ENCODE measurements around the gene CARD19.

DNA sequence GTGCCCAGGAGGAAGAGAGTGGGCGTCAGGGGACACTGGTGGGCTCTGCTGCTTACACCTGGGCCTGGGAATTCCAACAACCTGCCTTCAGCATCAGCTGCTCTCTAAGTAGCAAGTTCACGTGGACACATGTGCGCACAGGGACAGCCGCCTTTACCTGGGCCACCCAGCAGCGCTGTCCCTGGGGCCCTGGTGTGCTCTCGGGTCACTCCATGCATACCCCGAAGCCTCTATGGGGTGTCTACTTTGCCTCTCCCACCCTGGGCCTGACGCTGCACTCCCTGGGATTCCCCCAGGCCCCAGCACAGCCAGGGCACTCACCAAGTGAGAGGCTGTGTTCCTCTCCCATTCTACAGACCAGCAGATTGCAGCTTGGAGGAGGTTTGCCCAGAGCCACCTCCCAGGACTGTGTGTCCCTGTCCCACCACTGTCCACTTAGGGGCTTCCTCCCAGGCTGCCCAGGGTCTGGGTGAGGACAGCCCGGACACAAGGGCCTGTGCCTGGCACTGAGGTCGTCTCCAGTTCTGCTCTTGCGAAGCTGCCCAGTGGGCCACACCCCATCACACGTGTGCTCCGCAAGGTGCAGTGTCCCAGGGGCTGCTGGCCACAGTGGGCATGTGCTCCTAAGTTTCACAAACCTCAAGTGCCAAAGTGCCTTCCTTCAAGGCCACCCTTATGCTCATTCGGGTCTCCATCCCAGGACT lies 32.1 kb downstream of the CARD19 start:
- TF ChIP-seq, protein P1, sequence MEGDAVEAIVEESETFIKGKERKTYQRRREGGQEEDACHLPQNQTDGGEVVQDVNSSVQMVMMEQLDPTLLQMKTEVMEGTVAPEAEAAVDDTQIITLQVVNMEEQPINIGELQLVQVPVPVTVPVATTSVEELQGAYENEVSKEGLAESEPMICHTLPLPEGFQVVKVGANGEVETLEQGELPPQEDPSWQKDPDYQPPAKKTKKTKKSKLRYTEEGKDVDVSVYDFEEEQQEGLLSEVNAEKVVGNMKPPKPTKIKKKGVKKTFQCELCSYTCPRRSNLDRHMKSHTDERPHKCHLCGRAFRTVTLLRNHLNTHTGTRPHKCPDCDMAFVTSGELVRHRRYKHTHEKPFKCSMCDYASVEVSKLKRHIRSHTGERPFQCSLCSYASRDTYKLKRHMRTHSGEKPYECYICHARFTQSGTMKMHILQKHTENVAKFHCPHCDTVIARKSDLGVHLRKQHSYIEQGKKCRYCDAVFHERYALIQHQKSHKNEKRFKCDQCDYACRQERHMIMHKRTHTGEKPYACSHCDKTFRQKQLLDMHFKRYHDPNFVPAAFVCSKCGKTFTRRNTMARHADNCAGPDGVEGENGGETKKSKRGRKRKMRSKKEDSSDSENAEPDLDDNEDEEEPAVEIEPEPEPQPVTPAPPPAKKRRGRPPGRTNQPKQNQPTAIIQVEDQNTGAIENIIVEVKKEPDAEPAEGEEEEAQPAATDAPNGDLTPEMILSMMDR (IDR thresholded peaks at IDR 0.05): no peak
- no peak for TF ChIP-seq POLR2A (IDR thresholded peaks at IDR 0.05)
